Neural progenitor cell (in vitro differentiated cells): ENCODE results near the gene WNK1.

Source experiments
- EZH2phosphoT487 ChIP-seq: fragments of 200-600 bp; sonication (generic); IDR thresholded peaks from 2 replicates; pipeline ENCODE4 v1.6.1; 2017; ENCODE audit warnings: antibody characterized with exemption
- TF ChIP-seq, protein P1 (sequence below): fragments of 200-600 bp; sonication (generic); IDR thresholded peaks from 2 replicates; pipeline ENCODE4 v1.5.1; 2017; ENCODE audit warnings: antibody characterized with exemption, mild to moderate bottlenecking

DNA sequence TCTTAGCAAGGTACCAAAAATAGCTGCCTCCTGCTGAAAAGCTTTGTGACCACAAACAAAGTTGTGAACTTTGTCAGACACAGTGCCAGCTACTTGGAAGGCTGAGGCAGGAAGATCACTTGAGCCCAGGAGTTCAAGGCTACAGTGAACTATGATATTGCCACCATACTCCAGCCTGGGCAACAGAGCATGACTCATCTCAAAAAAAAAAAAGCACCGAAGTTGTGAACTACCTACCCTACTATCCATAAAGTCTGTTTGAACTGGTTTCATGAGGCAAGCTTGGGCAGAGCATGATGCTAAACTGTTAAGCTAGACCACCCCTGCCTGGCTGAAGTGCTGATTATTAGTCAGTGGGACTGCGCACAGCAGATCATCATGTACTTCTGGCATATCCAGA is 121.6 kb downstream of the WNK1 start:
- TF ChIP-seq, protein P1, sequence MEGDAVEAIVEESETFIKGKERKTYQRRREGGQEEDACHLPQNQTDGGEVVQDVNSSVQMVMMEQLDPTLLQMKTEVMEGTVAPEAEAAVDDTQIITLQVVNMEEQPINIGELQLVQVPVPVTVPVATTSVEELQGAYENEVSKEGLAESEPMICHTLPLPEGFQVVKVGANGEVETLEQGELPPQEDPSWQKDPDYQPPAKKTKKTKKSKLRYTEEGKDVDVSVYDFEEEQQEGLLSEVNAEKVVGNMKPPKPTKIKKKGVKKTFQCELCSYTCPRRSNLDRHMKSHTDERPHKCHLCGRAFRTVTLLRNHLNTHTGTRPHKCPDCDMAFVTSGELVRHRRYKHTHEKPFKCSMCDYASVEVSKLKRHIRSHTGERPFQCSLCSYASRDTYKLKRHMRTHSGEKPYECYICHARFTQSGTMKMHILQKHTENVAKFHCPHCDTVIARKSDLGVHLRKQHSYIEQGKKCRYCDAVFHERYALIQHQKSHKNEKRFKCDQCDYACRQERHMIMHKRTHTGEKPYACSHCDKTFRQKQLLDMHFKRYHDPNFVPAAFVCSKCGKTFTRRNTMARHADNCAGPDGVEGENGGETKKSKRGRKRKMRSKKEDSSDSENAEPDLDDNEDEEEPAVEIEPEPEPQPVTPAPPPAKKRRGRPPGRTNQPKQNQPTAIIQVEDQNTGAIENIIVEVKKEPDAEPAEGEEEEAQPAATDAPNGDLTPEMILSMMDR: no peak
- TF ChIP-seq EZH2phosphoT487: no peak
